GM21447 (cell line): Measurements from ENCODE around the gene RGS3.

Experiments used
- ATAC-seq: cut with Tn5 transposase; IDR thresholded peaks from one replicate; pipeline ENCODE4 v1.9.1; 2021; ENCODE audit not compliant: unreplicated experiment

RGS3 gene

GRCh38 chr9:113528088-113528487, 64.6 kb downstream of the RGS3 start:
- ATAC-seq = no peak

- ATAC-seq = no peak
Observed at GRCh38 chr9:113528811-113529210, 65.3 kb downstream of the RGS3 start.

- ATAC-seq = no peak
Observed at GRCh38 chr9:113529336-113530009, 65.9 kb downstream of the RGS3 start.

GRCh38 chr9:113530022-113530635, 66.6 kb downstream of the RGS3 start:
- ATAC-seq = no peak

- no peak for ATAC-seq
Observed at GRCh38 chr9:113530942-113531341, 67.4 kb downstream of the RGS3 start.

GRCh38 chr9:113531919-113532808, 68.6 kb downstream of the RGS3 start:
- no peak for ATAC-seq

- no peak for ATAC-seq
Observed at GRCh38 chr9:113532809-113533190, 69.3 kb downstream of the RGS3 start.

GRCh38 chr9:113533335-113534225, 70.1 kb downstream of the RGS3 start:
- no peak for ATAC-seq

GRCh38 chr9:113535756-113536155, 72.2 kb downstream of the RGS3 start:
- no peak for ATAC-seq

GRCh38 chr9:113536166-113536482, 72.6 kb downstream of the RGS3 start:
- ATAC-seq = no peak

- no peak for ATAC-seq
Observed at GRCh38 chr9:113536483-113537228, 73.1 kb downstream of the RGS3 start.

GRCh38 chr9:113537229-113537810, 73.8 kb downstream of the RGS3 start:
- no peak for ATAC-seq

- ATAC-seq = no peak
Observed at GRCh38 chr9:113538131-113538530, 74.6 kb downstream of the RGS3 start.

GRCh38 chr9:113538701-113539430, 75.3 kb downstream of the RGS3 start:
- ATAC-seq = no peak

GRCh38 chr9:113540466-113540865, 76.9 kb downstream of the RGS3 start:
- ATAC-seq = no peak

GRCh38 chr9:113541019-113541900, 77.7 kb downstream of the RGS3 start:
- ATAC-seq = no peak

GRCh38 chr9:113542006-113542405, 78.5 kb downstream of the RGS3 start:
- ATAC-seq = no peak

GRCh38 chr9:113542741-113543140, 79.2 kb downstream of the RGS3 start:
- ATAC-seq = no peak
